K562 (cell line): Measurements from ENCODE around the gene EPYC. TPM values are rescaled to one million over a fixed set of nuclear protein-coding genes. Genes with fewer than 3 reads are reported as not detected.
A peak's percentile ranks its signal among the peaks of the same experiment; 100 is the strongest.

ENCODE experiments used
- ATAC-seq: fragments of 200-7000 bp; cut with Tn5 transposase; 3 replicates; pipeline ENCODE4 v1.9.1; 2020; ENCODE audit warnings: moderate library complexity
- BruUV-seq: library from RNA; stranded (reverse); fragments of 400-500 nt; replicated peaks from 2 replicates; lab custom pipeline; 2021; lab: Mats Ljungman, UMichigan
- CTCF ChIA-PET: fragments of 300-600 bp; formaldehyde crosslinking; extraction: SDS; loops from one replicate; lab custom pipeline; 2021; ENCODE audit warnings: low intra/inter-chr PET ratio; lab: Yijun Ruan, JAX
- POLR2A ChIA-PET: fragments of 300-600, 350-650 bp; sonication (Branson Sonifier 250); formaldehyde crosslinking; extraction: SDS; loops from one replicate; lab custom pipeline; 2021; ENCODE audit warnings: antibody characterized with exemption, inconsistent platforms; lab: Yijun Ruan, JAX
- DNase-seq, 4 experiments: peaks; one replicate each; pipeline versions ENCODE4 v3.0.0 to v3.0.0-alpha.2; 2011 to 2018; ENCODE audit warnings: low spot score in 3 of 4, mixed read lengths in 3 of 4; ENCODE audit errors: extremely low read depth in 1 of 4
- FAIRE-seq: peaks from 2 replicates; lab custom pipeline; 2011; peaks lifted over from hg19 to GRCh38; lab: Jason Lieb, UNC
- H2AFZ ChIP-seq: 2 replicates; pipeline ENCODE4 v1.6.0; 2011; ENCODE audit warnings: low read depth, low read length, control low read depth, inconsistent platforms
- H3K27ac ChIP-seq: fragments of 200-600 bp; 3 replicates; pipeline ENCODE4 v1.8.0; 2011; ENCODE audit warnings: low read depth, mild to moderate bottlenecking, control low read depth, inconsistent platforms, low read length, moderate library complexity, mixed read lengths; ENCODE audit errors: extremely low read depth
- H3K27me3 ChIP-seq, 2 experiments: fragments of 300-600 bp in 1 of 2; 2 replicates in 1 of 2; 3 replicates in 1 of 2; pipeline versions ENCODE4 v1.6.0 to v1.8.0; 2011; ENCODE audit warnings: inconsistent platforms in 2 of 2, low read length in 2 of 2, mild to moderate bottlenecking in 1 of 2, mixed read lengths in 1 of 2, moderate library complexity in 1 of 2; ENCODE audit not compliant: control insufficient read depth in 2 of 2, insufficient read depth in 2 of 2
- H3K36me3 ChIP-seq: fragments of 300-600 bp; 3 replicates; pipeline ENCODE4 v1.8.0; 2011; ENCODE audit warnings: mild to moderate bottlenecking, low read length, inconsistent platforms; ENCODE audit not compliant: control insufficient read depth, insufficient read depth
- H3K4me1 ChIP-seq, 2 experiments: fragments of 200-600 bp in 1 of 2; replicated peaks in 1 of 2; 2 replicates in 1 of 2; 3 replicates in 1 of 2; pipeline versions ENCODE4 v1.5.1 to v1.8.0; 2011; ENCODE audit warnings: inconsistent platforms in 2 of 2, low read length in 2 of 2, mild to moderate bottlenecking in 1 of 2, mixed read lengths in 1 of 2, moderate library complexity in 1 of 2; ENCODE audit not compliant: control insufficient read depth in 2 of 2, insufficient read depth in 2 of 2
- H3K4me2 ChIP-seq: 2 replicates; pipeline ENCODE4 v1.6.1; 2011; ENCODE audit warnings: low read length, control low read depth, inconsistent platforms, mixed read lengths; ENCODE audit not compliant: insufficient read depth
- H3K4me3 ChIP-seq: fragments of 200-600 bp; sonication (generic), shearing (Covaris generic); 2 replicates; pipeline ENCODE4 v1.5.1; 2016; ENCODE audit warnings: control low read depth, inconsistent platforms
- H3K79me2 ChIP-seq: fragments of 200-600 bp; 3 replicates; pipeline ENCODE4 v1.8.0; 2011; ENCODE audit warnings: low read length, inconsistent platforms; ENCODE audit not compliant: control insufficient read depth, insufficient read depth
- H3K9ac ChIP-seq, 2 experiments: 2 replicates each; pipeline versions ENCODE4 v1.6.0 to v1.6.1; 2011; ENCODE audit warnings: low read depth in 2 of 2, low read length in 2 of 2, control low read depth in 1 of 2, inconsistent platforms in 1 of 2, mild to moderate bottlenecking in 1 of 2, mixed read lengths in 1 of 2; ENCODE audit not compliant: insufficient read depth in 1 of 2
- H3K9me1 ChIP-seq: one replicate; pipeline ENCODE4 v1.6.0; 2011; ENCODE audit warnings: inconsistent platforms, mild to moderate bottlenecking, low read length, moderate library complexity; ENCODE audit not compliant: control insufficient read depth, insufficient read depth
- H3K9me3 ChIP-seq: replicated peaks from 2 replicates; pipeline ENCODE4 v1.5.1; 2011; ENCODE audit warnings: low read depth, low read length, inconsistent platforms; ENCODE audit not compliant: control insufficient read depth, insufficient read depth
- H4K20me1 ChIP-seq: replicated peaks from 2 replicates; pipeline ENCODE4 v1.6.1; 2011; ENCODE audit warnings: low read length, inconsistent platforms, mixed read lengths; ENCODE audit not compliant: control insufficient read depth, insufficient read depth
- CEBPG ChIP-seq, 3 experiments: fragments of 200-800 bp in 1 of 3; sonication (Bioruptor generic) in 1 of 3; sonication (generic) in 1 of 3; formaldehyde crosslinking in 1 of 3; IDR thresholded peaks in 2 of 3; conservative IDR thresholded peaks in 1 of 3; 2 replicates each; pipeline versions ENCODE4 v1.6.1 to v1.8.0; 2016 to 2022; ENCODE audit warnings: missing compliant biosample characterization in 2 of 3, missing genetic modification characterization in 2 of 3, mild to moderate bottlenecking in 1 of 3, missing genetic modification reagents in 1 of 3
- CTCF ChIP-seq, 3 experiments: IDR thresholded peaks in 2 of 3; conservative IDR thresholded peaks in 1 of 3; 2 replicates each; pipeline ENCODE4 v1.5.1; 2011 to 2012; ENCODE audit warnings: low read length in 3 of 3, mild to moderate bottlenecking in 3 of 3, control low read depth in 2 of 3, improper control_type of control experiment in 1 of 3, inconsistent platforms in 1 of 3, low read depth in 1 of 3, mixed read lengths in 1 of 3, moderate library complexity in 1 of 3; ENCODE audit not compliant: insufficient read depth in 2 of 3
- RB1 ChIP-seq: fragments of 450-650 bp; IDR thresholded peaks from 2 replicates; pipeline ENCODE4 v1.6.1; 2017; ENCODE audit warnings: low read depth, mild to moderate bottlenecking
- ZNF316 ChIP-seq: fragments of 450-650 bp; IDR thresholded peaks from 2 replicates; pipeline ENCODE4 v1.6.1; 2016
- WGBS: fragments of 100-300 bp; shearing (Covaris generic); methylation state at CpG from one replicate; pipeline ENCODE4 v1.1.6; 2016; ENCODE audit warnings: low coverage, mixed read lengths; ENCODE audit not compliant: insufficient coverage; ENCODE audit errors: missing lambda C conversion rate; 5-methylcytosine and 5-hydroxymethylcytosine counted together
- in situ Hi-C: fragments of 300-500 bp; cut with MboI; formaldehyde crosslinking; loops from 4 replicates; pipeline ENCODE4 v1.15.0; 2018; ENCODE audit warnings: inconsistent platforms, mixed read lengths
- intact Hi-C: fragments of 100-400 bp; cut with micrococcal nuclease; formaldehyde crosslinking; loops from 2 replicates; pipeline ENCODE4 v1.14.2; 2022
- polyA plus RNA-seq, 8 experiments: library from polyadenylated mRNA; depleted of rRNA in 4 of 8; stranded (reverse) in 5 of 8; unstranded in 3 of 8; fragments of >200 nt; fragmentation: Nextera tagmentation in 2 of 8; fragmentation: Illumina TruSeq in 1 of 8; extraction: Ambion mirVana in 2 of 8; extraction: Trizol in 1 of 8; gene quantifications; 2 replicates each; pipeline versions ENCODE4 v1.2.1 to v1.2.3, GENCODE V29; 2011 to 2014; ENCODE audit warnings: inconsistent platforms in 1 of 8, missing spikeins in 1 of 8
- total RNA-seq, 7 experiments: library from RNA; depleted of rRNA in 6 of 7; stranded (reverse); fragments of >200 nt in 6 of 7; fragmentation: Illumina TruSeq in 2 of 7; extraction: Trizol in 2 of 7; gene quantifications; 2 replicates each; pipeline versions ENCODE4 v1.2.1 to v1.2.3, GENCODE V29; 2011 to 2021; ENCODE audit warnings: low replicate concordance in 1 of 7

EPYC gene
- total and polyA plus RNA-seq, 9 of the 15 experiments (the other 6 are each of a cell fraction or from before 2014, with no cell fraction given), result not detected

GRCh38 chr12:90943255-90943654 is 61.5 kb downstream of the EPYC start:
- no peak overlapping the region for H3K4me3 ChIP-seq
- H3K4me2 ChIP-seq, result no peak overlapping the region
- H3K9me3 ChIP-seq, result no peaks in the 10 kb centered on the region
- no peaks in the 10 kb centered on the region for H3K36me3 ChIP-seq
- FAIRE-seq (no peak), DNase-seq (no peak), ATAC-seq (no peak)
- TF ChIP-seq RB1 (no peak), ZNF316 (peak; percentile 41)
- in situ Hi-C loops (loop anchor here (25.0 kb wide), 1 partner anchor 1481 kb away; no protein-coding TSS in a partner anchor), intact Hi-C loops (loop anchor here (10.0 kb wide), 1 partner anchor 1468 kb away; no protein-coding TSS in a partner anchor)
- H3K27ac ChIP-seq, result no peak overlapping the region
- BruUV-seq, result no TSS peak
- no peaks in the 10 kb centered on the region for H4K20me1 ChIP-seq
- H2AFZ ChIP-seq, result no peak overlapping the region
- ChIA-PET CTCF (no interaction called here), POLR2A (no interaction called here)
- H3K9me1 ChIP-seq, result no peaks in the 10 kb centered on the region
- no peak overlapping the region for H3K9ac ChIP-seq
- no peaks in the 10 kb centered on the region for H3K79me2 ChIP-seq
- no peaks in the 10 kb centered on the region for H3K4me1 ChIP-seq
- no peaks in the 10 kb centered on the region for H3K27me3 ChIP-seq
- WGBS, result 5% methylated on average over 1 of the region's 1 CpG

GRCh38 chr12:90940872-90941499 is 63.8 kb downstream of the EPYC start:
- H3K36me3 ChIP-seq, result no peaks in the 10 kb centered on the region
- no peak overlapping the region for H2AFZ ChIP-seq
- no peak overlapping the region for H3K9ac ChIP-seq
- no peaks in the 10 kb centered on the region for H3K4me1 ChIP-seq
- WGBS, result 3% methylated on average over 3 of the region's 3 CpGs
- intact Hi-C loops, result loop anchor here (2.0 to 10.0 kb wide), 2 partner anchors 1398 to 1466 kb away; no protein-coding TSS in a partner anchor
- ChIA-PET CTCF (no interaction called here), POLR2A (no interaction called here)
- no peaks in the 10 kb centered on the region for H3K27me3 ChIP-seq
- no peak overlapping the region for H3K27ac ChIP-seq
- DNase-seq, result peak in 3 of 4 experiments; percentile 11 to 40 (median 20)
- H3K4me3 ChIP-seq, result no peak overlapping the region
- no peak for FAIRE-seq
- ATAC-seq, result peak; percentile 84
- H4K20me1 ChIP-seq, result no peaks in the 10 kb centered on the region
- no peaks in the 10 kb centered on the region for H3K9me1 ChIP-seq
- no peaks in the 10 kb centered on the region for H3K9me3 ChIP-seq
- H3K79me2 ChIP-seq, result no peaks in the 10 kb centered on the region
- BruUV-seq, result no TSS peak
- H3K4me2 ChIP-seq, result no peak overlapping the region
- in situ Hi-C loops, result loop anchor here (25.0 kb wide), 1 partner anchor 1479 kb away; no protein-coding TSS in a partner anchor
- TF ChIP-seq CEBPG (CRISPR knock-in tag; IDR thresholded peaks at IDR 0.05) (no peak), CEBPG (tag; conservative IDR thresholded peaks at IDR 0.05 in 1 of 2, IDR thresholded peaks at IDR 0.05 in 1 of 2) (0 out of 4 replicates have a peak, but pooled peaks of 1 of the 2 experiments have one; percentile 22), CTCF (IDR thresholded peaks at IDR 0.05 in 2 of 3, conservative IDR thresholded peaks at IDR 0.05 in 1 of 3; ENCODE audit: insufficient read depth in 2 of 3, low read depth in 1 of 3, low read length in 3 of 3) (peak; percentile 36 to 67 (median 42); a peak in 5 of 6 replicates)
